ENCODE measurements around the gene PHLPP1. TPM values are rescaled to one million over a fixed set of nuclear protein-coding genes. Genes with fewer than 3 reads are reported as not detected.

Gene PHLPP1
- total and polyA plus RNA-seq, 2 of the 4 experiments (the other 2 are of a cell fraction) = 3.3 to 3.6 TPM

DNA sequence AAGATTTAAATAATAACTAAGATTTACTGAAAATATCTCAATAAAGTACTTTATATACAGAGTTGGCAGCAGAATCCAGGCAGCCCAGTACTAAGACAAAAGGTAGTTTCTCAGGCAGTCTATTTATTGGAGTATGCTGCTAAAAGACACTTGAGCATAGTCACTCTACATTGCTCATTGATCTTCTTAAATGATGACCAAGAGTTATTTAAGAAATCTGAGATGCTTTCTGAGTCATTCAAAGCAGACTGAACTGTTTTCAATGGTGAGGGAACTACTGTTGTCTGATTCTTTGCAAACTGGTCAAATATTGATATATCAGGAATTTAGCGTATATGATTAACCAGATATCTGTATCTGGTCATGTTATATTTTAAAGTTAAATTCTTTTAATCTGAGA lies 133.6 kb downstream of the PHLPP1 start:
- Histone ChIP-seq H3K4me1 (ENCODE audit: control insufficient read depth, insufficient read depth, low read length) (peaks cover 4% of the 10 kb centered on the region; the same call in 1 of the 2 replicates), H3K9me3 (ENCODE audit: control insufficient read depth, insufficient read depth, low read length) (no peaks in the 10 kb centered on the region), H2BK120ac (ENCODE audit: low read depth, low read length) (no peak overlapping the region), H3K36me3 (ENCODE audit: control insufficient read depth, insufficient read depth, low read length) (no peaks in the 10 kb centered on the region), H3K27ac (ENCODE audit: insufficient read depth, low read length) (no peak overlapping the region), H2AK5ac (ENCODE audit: low read depth, low read length) (no peak overlapping the region), H2BK5ac (ENCODE audit: low read depth, low read length, poor library complexity, severe bottlenecking) (no peak overlapping the region), H3K4me2 (ENCODE audit: low read depth, low read length) (no peak overlapping the region), H3K23ac (ENCODE audit: low read depth, low read length) (no peak overlapping the region), H4K8ac (ENCODE audit: low read depth in 2 of 2, low read length in 2 of 2) (no peak overlapping the region), H3K9me1 (ENCODE audit: insufficient read depth, low read length) (no peaks in the 10 kb centered on the region; the same call in 1 of the 2 replicates), H2BK20ac (ENCODE audit: low read depth, low read length) (no peak overlapping the region), H4K91ac (ENCODE audit: insufficient read depth, low read depth, low read length) (no peak overlapping the region), H4K5ac (ENCODE audit: low read depth, low read length) (no peak overlapping the region), H3K4ac (ENCODE audit: low read depth, low read length) (no peak overlapping the region), H2AK9ac (replicated peaks; ENCODE audit: low read depth, low read length, poor library complexity) (no peak overlapping the region), H3K27me3 (ENCODE audit: control insufficient read depth, insufficient read depth, low read length) (no peaks in the 10 kb centered on the region), H4K20me1 (ENCODE audit: insufficient read depth, low read length) (no peaks in the 10 kb centered on the region), H3K79me1 (ENCODE audit: low read depth in 1 of 2, low read length in 2 of 2) (peaks cover 1 to 15% of the 10 kb centered on the region in 2 experiments; a peak in 2 of 4 replicates), H3K9ac (ENCODE audit: low read depth, low read length) (no peak overlapping the region), H2BK15ac (ENCODE audit: low read depth, low read length) (no peak overlapping the region), H3K56ac (ENCODE audit: extremely low read depth, insufficient read depth, low read length) (no peak overlapping the region), H2AFZ (replicated peaks; ENCODE audit: low read length, poor library complexity) (no peak overlapping the region), H3K14ac (replicated peaks; ENCODE audit: low read depth, low read length) (no peak overlapping the region), H3K18ac (ENCODE audit: low read depth, low read length) (no peak overlapping the region), H3K4me3 (ENCODE audit: insufficient read depth, low read depth, low read length) (no peak overlapping the region)
- TF ChIP-seq RFX5 (IDR thresholded peaks at IDR 0.05; ENCODE audit: low read depth, low read length) (no peak), MXI1 (IDR thresholded peaks at IDR 0.05; ENCODE audit: borderline replicate concordance, low read depth, low read length) (no peak), POLR2A (IDR thresholded peaks at IDR 0.05; ENCODE audit: low read depth, low read length) (no peak), RCOR1 (IDR thresholded peaks at IDR 0.05; ENCODE audit: insufficient replicate concordance, low read length) (no peak), MAZ (IDR thresholded peaks at IDR 0.05; ENCODE audit: borderline replicate concordance, low read depth, low read length) (no peak), BHLHE40 (IDR thresholded peaks at IDR 0.05; ENCODE audit: low read depth, low read length) (no peak), CHD1 (IDR thresholded peaks at IDR 0.05; ENCODE audit: low read depth, low read length) (no peak), CEBPB (IDR thresholded peaks at IDR 0.05; ENCODE audit: low read depth, low read length) (no peak), NFE2L2 (IDR thresholded peaks at IDR 0.05; ENCODE audit: low read depth, low read length) (no peak)
- TF ChIP-seq, protein P1, sequence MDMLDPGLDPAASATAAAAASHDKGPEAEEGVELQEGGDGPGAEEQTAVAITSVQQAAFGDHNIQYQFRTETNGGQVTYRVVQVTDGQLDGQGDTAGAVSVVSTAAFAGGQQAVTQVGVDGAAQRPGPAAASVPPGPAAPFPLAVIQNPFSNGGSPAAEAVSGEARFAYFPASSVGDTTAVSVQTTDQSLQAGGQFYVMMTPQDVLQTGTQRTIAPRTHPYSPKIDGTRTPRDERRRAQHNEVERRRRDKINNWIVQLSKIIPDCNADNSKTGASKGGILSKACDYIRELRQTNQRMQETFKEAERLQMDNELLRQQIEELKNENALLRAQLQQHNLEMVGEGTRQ (IDR thresholded peaks at IDR 0.05; ENCODE audit: low read depth, low read length) = no peak
- TF ChIP-seq, protein P2, sequence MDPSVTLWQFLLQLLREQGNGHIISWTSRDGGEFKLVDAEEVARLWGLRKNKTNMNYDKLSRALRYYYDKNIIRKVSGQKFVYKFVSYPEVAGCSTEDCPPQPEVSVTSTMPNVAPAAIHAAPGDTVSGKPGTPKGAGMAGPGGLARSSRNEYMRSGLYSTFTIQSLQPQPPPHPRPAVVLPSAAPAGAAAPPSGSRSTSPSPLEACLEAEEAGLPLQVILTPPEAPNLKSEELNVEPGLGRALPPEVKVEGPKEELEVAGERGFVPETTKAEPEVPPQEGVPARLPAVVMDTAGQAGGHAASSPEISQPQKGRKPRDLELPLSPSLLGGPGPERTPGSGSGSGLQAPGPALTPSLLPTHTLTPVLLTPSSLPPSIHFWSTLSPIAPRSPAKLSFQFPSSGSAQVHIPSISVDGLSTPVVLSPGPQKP (IDR thresholded peaks at IDR 0.05; ENCODE audit: borderline replicate concordance, low read depth, low read length) = no peak
- in situ Hi-C loops (cut with MboI; ENCODE audit: low sequenced_read_pairs) = no loop called here
- dilution Hi-C loops (cut with HindIII; ENCODE audit: low sequenced_read_pairs, unreplicated experiment) = no loop called here
- intact Hi-C loops (cut with micrococcal nuclease) = no loop called here
- CTCF ChIA-PET = interaction anchor here (0.6 kb wide), 1 partner anchor 112 kb away, joined by 3 read pairs; no protein-coding TSS in a partner anchor
- BruUV-seq (replicated peaks) = no TSS peak
- no CpG with 5 or more reads among the region's 1 CpG for WGBS, 2 experiments (ENCODE audit: extremely low coverage in 2 of 2, insufficient read length in 1 of 2)
- POLR2A ChIA-PET (ENCODE audit: unreplicated experiment) = no interaction called here
- peak; percentile 44; the same call in 1 of the 2 replicates for ATAC-seq (ENCODE audit: low read depth)
- peak; percentile 59 for DNase-seq

Data from IMR-90 (cell line).